ENCODE measurements around the gene TREML2. TPM values are rescaled to one million over a fixed set of nuclear protein-coding genes. Genes with fewer than 3 reads are reported as not detected.

The TREML2 gene
- total RNA-seq, 1 donor from 2014 or later: not detected

DNA sequence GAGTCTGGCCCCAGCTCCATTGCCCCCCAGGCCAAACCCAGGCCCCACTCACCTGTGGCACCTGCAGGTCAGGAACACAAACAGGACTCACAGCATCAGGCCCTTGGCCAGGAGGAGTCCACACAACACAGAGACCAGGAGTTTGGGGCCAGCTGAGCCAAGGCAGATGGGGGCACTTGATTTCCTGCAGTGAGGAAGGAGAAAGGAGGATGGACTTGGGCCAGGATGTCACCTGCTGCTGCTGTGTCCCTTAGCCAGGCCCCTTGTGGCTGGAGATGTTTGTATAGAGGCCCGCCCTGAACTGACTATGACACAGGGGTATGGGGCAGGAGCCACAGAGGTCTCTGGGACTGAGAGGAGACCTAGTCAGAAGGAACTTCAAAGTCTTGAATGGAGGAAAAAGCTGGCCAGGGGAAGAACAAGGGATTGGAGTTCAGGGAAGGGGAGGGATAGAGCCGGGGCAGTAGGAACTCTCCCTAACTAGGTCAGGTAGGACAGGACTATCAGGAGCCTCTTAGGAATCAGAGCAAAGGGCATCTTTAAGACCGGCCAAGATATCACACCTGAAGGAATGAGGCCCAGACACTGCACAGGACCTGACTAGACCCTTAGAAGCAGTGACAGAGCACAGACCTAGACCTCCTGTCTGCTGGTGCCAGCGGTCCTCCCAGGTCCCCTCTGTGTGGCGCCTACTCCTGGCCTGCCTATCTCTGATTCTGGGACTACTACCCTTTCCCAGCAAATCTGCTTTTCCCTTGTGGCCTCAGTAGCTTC is 8.8 kb upstream of the TREML2 start:
- intact Hi-C loops (cut with DNase I): no loop called here
- TF ChIP-seq, protein P1, sequence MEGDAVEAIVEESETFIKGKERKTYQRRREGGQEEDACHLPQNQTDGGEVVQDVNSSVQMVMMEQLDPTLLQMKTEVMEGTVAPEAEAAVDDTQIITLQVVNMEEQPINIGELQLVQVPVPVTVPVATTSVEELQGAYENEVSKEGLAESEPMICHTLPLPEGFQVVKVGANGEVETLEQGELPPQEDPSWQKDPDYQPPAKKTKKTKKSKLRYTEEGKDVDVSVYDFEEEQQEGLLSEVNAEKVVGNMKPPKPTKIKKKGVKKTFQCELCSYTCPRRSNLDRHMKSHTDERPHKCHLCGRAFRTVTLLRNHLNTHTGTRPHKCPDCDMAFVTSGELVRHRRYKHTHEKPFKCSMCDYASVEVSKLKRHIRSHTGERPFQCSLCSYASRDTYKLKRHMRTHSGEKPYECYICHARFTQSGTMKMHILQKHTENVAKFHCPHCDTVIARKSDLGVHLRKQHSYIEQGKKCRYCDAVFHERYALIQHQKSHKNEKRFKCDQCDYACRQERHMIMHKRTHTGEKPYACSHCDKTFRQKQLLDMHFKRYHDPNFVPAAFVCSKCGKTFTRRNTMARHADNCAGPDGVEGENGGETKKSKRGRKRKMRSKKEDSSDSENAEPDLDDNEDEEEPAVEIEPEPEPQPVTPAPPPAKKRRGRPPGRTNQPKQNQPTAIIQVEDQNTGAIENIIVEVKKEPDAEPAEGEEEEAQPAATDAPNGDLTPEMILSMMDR (IDR thresholded peaks at IDR 0.05): no peak
- TF ChIP-seq POLR2AphosphoS5 (IDR thresholded peaks at IDR 0.05; ENCODE audit: insufficient read depth in 1 of 2, low read depth in 1 of 2) (no peak), POLR2A (IDR thresholded peaks at IDR 0.05) (no peak)
- DNase-seq (ENCODE audit: extremely low spot score in 2 of 2): peak; percentile 56 to 77

DNA sequence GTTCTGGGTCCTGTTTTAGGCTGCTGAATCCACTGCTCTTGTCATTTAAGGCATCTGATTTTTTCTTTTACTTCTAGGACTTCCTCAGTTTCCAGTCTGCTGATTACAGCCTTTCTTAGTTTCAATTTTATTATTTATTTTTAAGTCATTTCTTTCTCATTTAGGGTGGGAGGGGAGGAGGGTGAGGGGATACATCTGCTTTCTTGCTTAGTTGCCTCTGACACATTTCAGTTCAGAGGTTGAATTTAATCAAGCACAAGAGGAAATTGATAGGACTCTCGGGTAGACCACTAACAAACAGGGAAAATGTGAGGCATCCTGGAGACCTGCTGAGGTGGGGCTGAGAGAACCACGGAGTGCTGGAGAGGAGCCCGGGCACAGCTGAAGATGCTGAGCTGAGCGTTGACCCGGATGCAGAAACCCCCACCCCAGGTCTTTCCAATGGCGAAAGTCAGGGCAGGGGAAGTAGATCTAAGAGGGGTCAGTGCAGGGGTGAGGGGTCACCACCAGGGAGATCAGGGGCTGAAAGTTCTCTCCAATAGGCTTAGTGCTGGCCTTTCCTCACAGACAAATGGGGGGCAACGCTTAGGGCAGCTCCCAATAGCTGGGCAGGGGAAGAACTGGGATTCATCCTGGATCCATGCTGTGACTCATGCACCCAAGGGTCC is 7.6 kb upstream of the TREML2 start:
- no peaks in the 10 kb centered on the region for H3K36me3 ChIP-seq
- no peaks in the 10 kb centered on the region for H3K4me1 ChIP-seq
- no peak overlapping the region for H3K4me3 ChIP-seq
- peak; percentile 42 to 52 for DNase-seq (ENCODE audit: extremely low spot score in 2 of 2)
- TF ChIP-seq, protein P1 (IDR thresholded peaks at IDR 0.05): no peak
- no peak for TF ChIP-seq POLR2A (IDR thresholded peaks at IDR 0.05)
- TF ChIP-seq POLR2AphosphoS5 (IDR thresholded peaks at IDR 0.05; ENCODE audit: insufficient read depth in 1 of 2, low read depth in 1 of 2): no peak
- no peaks in the 10 kb centered on the region for H3K27me3 ChIP-seq
- intact Hi-C loops (cut with DNase I): no loop called here
- H3K9me3 ChIP-seq: no peaks in the 10 kb centered on the region
- H3K27ac ChIP-seq: no peak overlapping the region

More for the DNA sequence above, 8.8 kb upstream of the TREML2 start:
- Histone ChIP-seq H3K36me3 (no peaks in the 10 kb centered on the region), H3K9me3 (no peaks in the 10 kb centered on the region), H3K27me3 (no peaks in the 10 kb centered on the region), H3K27ac (no peak overlapping the region), H3K4me3 (no peak overlapping the region), H3K4me1 (no peaks in the 10 kb centered on the region)

DNA sequence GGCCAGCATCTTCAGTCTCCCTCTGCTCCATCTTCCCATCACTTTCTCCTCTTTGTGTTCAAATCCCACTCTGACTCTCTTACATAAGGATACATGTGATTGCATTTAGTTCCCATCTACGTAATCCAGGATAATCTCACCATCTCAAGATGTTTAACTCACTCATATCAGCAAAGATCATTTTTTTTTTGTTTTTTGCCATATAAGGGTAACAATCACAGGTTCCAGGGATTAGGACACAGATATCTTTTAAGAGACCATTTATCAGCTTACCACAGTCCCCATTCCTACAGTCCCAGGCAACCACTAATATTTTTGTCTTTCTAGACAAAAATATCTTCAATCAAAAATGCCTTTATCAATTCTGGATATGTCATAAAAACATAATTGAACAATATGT is 3.2 kb upstream of the TREML2 start:
- DNase-seq (ENCODE audit: extremely low spot score in 2 of 2): no peak
- H3K9me3 ChIP-seq: no peaks in the 10 kb centered on the region
- no peak overlapping the region for H3K4me3 ChIP-seq
- intact Hi-C loops (cut with DNase I): no loop called here
- no peaks in the 10 kb centered on the region for H3K36me3 ChIP-seq
- H3K27ac ChIP-seq: no peak overlapping the region
- H3K27me3 ChIP-seq: no peaks in the 10 kb centered on the region
- TF ChIP-seq, protein P1 (IDR thresholded peaks at IDR 0.05): no peak
- TF ChIP-seq POLR2A (IDR thresholded peaks at IDR 0.05) (no peak), POLR2AphosphoS5 (IDR thresholded peaks at IDR 0.05; ENCODE audit: insufficient read depth in 1 of 2, low read depth in 1 of 2) (no peak)
- no peaks in the 10 kb centered on the region for H3K4me1 ChIP-seq

DNA sequence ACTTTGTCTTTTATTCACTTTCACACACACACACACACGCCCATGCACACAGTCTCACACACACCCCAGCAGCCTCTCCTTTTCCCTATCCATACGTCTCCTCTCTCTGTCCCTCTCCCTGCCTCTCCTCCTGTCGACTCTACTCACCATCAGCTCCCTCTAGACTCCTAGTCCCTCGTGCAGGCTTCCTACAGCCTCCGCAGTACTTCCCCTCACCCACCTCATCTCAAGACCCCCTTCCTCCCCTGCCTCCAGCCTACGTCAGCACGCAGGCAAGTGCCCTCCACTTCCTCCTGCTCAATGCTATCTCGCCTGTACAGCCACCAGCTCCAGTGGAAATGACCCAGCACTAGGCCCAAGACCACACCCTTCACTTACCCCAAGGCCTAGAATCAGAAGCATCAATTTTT is 820 bp upstream of the TREML2 start:
- peak; percentile 60 to 89 for DNase-seq (ENCODE audit: extremely low spot score in 2 of 2)
- intact Hi-C loops (cut with DNase I): no loop called here
- TF ChIP-seq POLR2A (IDR thresholded peaks at IDR 0.05) (no peak), POLR2AphosphoS5 (IDR thresholded peaks at IDR 0.05; ENCODE audit: insufficient read depth in 1 of 2, low read depth in 1 of 2) (no peak)
- TF ChIP-seq, protein P1 (IDR thresholded peaks at IDR 0.05): no peak

More for the DNA sequence above, 820 bp upstream of the TREML2 start:
- Histone ChIP-seq H3K27me3 (no peaks in the 10 kb centered on the region), H3K4me1 (no peaks in the 10 kb centered on the region), H3K4me3 (no peak overlapping the region), H3K36me3 (no peaks in the 10 kb centered on the region), H3K27ac (no peak overlapping the region), H3K9me3 (no peaks in the 10 kb centered on the region)

All from vagina (tissue), 2 donors.